Peyer's patch (tissue), 4 donors: Measurements from ENCODE around the gene TCF4. TPM values are rescaled to one million over a fixed set of nuclear protein-coding genes. Genes with fewer than 3 reads are reported as not detected.

ENCODE experiments used
- DNase-seq, 3 donors: peaks; one replicate each; pipeline ENCODE4 v3.0.0-alpha.2; 2017 to 2019
- H3K27ac ChIP-seq, 4 donors: fragments of 200-600 bp; sonication (generic); one replicate each; pipeline ENCODE4 v1.5.1; 2016 to 2019
- H3K27me3 ChIP-seq, 2 donors: fragments of 200-600 bp; sonication (generic); one replicate each; pipeline ENCODE4 v1.5.1; 2019
- H3K36me3 ChIP-seq, 3 donors: fragments of 200-600 bp; sonication (generic); one replicate each; pipeline ENCODE4 v1.5.1; 2016 to 2019
- H3K4me1 ChIP-seq, 4 donors: fragments of 200-600 bp; sonication (generic); one replicate each; pipeline ENCODE4 v1.5.1; 2016 to 2019
- H3K4me3 ChIP-seq, 4 donors: fragments of 200-600 bp; sonication (generic); 1 replicate in 3 of 4; 2 replicates in 1 of 4; pipeline ENCODE4 v1.5.1; 2016 to 2019; ENCODE audit warnings: mild to moderate bottlenecking in 1 of 4
- H3K9me3 ChIP-seq, 4 donors: fragments of 200-600 bp; sonication (generic); one replicate each; pipeline ENCODE4 v1.5.1; 2016 to 2019; ENCODE audit warnings: mild to moderate bottlenecking in 1 of 4
- POLR2A ChIP-seq, 2 donors: fragments of 450-650 bp; IDR thresholded peaks; one replicate each; pipeline ENCODE4 v1.5.1; 2017; ENCODE audit warnings: antibody characterized with exemption in 2 of 2, mild to moderate bottlenecking in 2 of 2, moderate library complexity in 2 of 2
- small RNA-seq, 2 donors: library from RNA; depleted of rRNA; stranded (forward); fragments of <200 nt; gene quantifications; one replicate each; pipeline ENCODE3, GENCODE V24; 2016
- total RNA-seq, 4 donors: library from RNA; depleted of rRNA; stranded (reverse); fragments of >200 nt; gene quantifications; one replicate each; pipeline ENCODE4 v1.1.0, GENCODE V29; 2016
- TF ChIP-seq, protein P1 (sequence below), 6 experiments: fragments of 450-650 bp in 4 of 6; fragments of 200-600 bp in 2 of 6; sonication (generic) in 1 of 6; IDR thresholded peaks; one replicate each; pipeline ENCODE4 v1.5.1; 2017 to 2019; ENCODE audit warnings: antibody characterized with exemption in 6 of 6, mild to moderate bottlenecking in 3 of 6, moderate library complexity in 1 of 6

TCF4 gene
- total RNA-seq, 4 donors from 2014 or later, result 11.9 to 190 (median 33.8) TPM

DNA sequence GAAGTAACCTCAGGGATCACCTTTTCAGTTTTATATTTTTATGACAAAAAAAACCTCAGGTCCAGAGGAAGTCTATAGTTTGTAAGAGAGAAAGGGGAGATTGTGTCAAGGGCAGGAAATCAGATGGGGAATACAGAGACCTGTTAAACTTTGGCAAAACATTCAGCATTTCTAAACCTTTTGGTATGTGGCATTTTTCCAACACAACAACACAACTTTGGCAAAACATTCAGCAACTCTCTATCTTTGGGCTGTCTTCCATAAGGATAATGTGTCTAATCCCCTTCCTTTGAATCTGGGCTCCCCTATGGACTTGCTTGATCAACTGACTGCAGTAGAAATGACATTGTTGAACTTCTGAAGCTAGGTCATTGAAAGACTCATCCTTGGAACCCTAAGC is 408.2 kb downstream of the TCF4 start:
- no peaks in the 10 kb centered on the region for H3K36me3 ChIP-seq
- no peaks in the 10 kb centered on the region for H3K9me3 ChIP-seq
- no peaks in the 10 kb centered on the region for H3K4me1 ChIP-seq
- no peak for TF ChIP-seq POLR2A (IDR thresholded peaks at IDR 0.05)
- TF ChIP-seq, protein P1, sequence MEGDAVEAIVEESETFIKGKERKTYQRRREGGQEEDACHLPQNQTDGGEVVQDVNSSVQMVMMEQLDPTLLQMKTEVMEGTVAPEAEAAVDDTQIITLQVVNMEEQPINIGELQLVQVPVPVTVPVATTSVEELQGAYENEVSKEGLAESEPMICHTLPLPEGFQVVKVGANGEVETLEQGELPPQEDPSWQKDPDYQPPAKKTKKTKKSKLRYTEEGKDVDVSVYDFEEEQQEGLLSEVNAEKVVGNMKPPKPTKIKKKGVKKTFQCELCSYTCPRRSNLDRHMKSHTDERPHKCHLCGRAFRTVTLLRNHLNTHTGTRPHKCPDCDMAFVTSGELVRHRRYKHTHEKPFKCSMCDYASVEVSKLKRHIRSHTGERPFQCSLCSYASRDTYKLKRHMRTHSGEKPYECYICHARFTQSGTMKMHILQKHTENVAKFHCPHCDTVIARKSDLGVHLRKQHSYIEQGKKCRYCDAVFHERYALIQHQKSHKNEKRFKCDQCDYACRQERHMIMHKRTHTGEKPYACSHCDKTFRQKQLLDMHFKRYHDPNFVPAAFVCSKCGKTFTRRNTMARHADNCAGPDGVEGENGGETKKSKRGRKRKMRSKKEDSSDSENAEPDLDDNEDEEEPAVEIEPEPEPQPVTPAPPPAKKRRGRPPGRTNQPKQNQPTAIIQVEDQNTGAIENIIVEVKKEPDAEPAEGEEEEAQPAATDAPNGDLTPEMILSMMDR (IDR thresholded peaks at IDR 0.05), result no peak
- no peak overlapping the region for H3K4me3 ChIP-seq
- no peak for DNase-seq
- H3K27me3 ChIP-seq, result no peaks in the 10 kb centered on the region
- no peak overlapping the region for H3K27ac ChIP-seq

DNA sequence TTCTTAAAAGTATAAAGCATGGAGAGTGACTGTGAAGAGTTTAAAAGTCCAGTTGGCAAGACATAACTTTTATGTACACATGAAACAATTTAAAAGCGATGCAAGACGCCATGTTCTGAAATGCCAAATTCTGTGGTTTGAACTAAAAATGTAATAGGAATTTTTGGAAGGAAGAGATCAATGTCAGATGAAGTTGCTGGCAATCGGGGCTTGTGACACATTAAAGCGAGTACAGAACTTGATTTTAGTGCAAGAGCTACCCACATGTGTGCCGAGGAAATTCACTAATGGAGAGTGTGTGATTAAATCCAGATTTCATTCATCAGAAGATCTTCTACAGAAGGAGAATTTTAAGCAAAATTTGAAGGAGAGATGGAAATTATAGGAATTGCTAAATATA is 408.6 kb downstream of the TCF4 start:
- TF ChIP-seq, protein P1 (IDR thresholded peaks at IDR 0.05), result no peak
- TF ChIP-seq POLR2A (IDR thresholded peaks at IDR 0.05), result no peak
- Histone ChIP-seq H3K9me3 (no peaks in the 10 kb centered on the region), H3K27ac (no peak overlapping the region), H3K27me3 (no peaks in the 10 kb centered on the region), H3K4me1 (no peaks in the 10 kb centered on the region), H3K36me3 (no peaks in the 10 kb centered on the region), H3K4me3 (no peak overlapping the region)
- DNase-seq, result no peak

DNA sequence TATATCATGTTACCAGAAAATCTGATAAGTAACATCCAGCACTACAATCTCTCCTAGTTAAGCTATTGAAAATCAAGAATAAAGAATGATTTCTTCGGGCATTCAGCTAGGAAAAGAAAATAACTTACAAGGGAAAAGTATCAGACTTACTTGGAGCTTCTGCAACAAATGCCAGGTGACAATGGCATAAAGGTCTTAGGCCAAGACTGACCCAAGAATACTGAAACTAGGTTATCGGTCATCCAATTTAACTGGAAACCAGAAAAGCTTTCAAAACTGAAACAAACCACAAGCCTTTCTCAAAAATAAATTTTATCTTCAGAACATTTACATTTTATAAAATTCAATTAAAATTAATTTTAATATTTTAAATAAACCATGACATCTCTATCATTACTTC is 414.7 kb downstream of the TCF4 start:
- no peaks in the 10 kb centered on the region for H3K36me3 ChIP-seq

More for the DNA sequence above, 414.7 kb downstream of the TCF4 start:
- TF ChIP-seq, protein P1 (IDR thresholded peaks at IDR 0.05), result no peak
- TF ChIP-seq POLR2A (IDR thresholded peaks at IDR 0.05), result no peak
- Histone ChIP-seq H3K27ac (no peak overlapping the region), H3K27me3 (no peaks in the 10 kb centered on the region), H3K4me1 (no peaks in the 10 kb centered on the region), H3K9me3 (no peaks in the 10 kb centered on the region), H3K4me3 (no peak overlapping the region)
- DNase-seq, result no peak

Small RNAs within 50 kb of the gene (small RNA-seq; reads per million reads assigned to genes)
- gene MIR4529, result 0 to 0.06 reads per million in 2 donors
